VCaP (cell line): ENCODE measurements around the gene EVC.

ENCODE experiments used
- H3K27ac ChIP-seq: fragments of 450-650 bp; 2 replicates; pipeline ENCODE4 v1.5.1; 2017
- TF ChIP-seq, protein P1 (sequence below): fragments of 450-650 bp; conservative IDR thresholded peaks from 2 replicates; pipeline ENCODE4 v1.5.1; 2017; ENCODE audit warnings: mild to moderate bottlenecking, moderate library complexity

The EVC gene

DNA sequence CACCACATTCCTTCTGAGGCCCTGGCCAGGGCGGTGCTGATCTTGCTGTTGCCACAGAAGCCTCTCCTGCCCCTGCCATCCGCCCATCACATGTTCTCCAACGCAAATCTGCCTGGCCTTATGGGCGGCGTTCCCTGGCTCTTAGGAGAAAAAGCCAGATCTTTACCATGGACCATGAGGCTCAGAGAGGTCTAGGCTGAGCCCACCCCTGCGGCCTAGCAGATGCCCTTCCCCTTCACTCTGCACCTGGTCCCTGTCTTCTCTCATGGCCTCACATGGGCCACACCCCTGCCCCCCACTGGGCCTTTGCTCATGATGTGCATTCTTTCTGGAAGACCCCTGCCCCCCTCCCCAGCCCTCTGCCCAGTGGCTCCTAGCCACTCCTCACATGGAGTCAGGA, 103.4 kb downstream of the EVC start:
- TF ChIP-seq, protein P1, sequence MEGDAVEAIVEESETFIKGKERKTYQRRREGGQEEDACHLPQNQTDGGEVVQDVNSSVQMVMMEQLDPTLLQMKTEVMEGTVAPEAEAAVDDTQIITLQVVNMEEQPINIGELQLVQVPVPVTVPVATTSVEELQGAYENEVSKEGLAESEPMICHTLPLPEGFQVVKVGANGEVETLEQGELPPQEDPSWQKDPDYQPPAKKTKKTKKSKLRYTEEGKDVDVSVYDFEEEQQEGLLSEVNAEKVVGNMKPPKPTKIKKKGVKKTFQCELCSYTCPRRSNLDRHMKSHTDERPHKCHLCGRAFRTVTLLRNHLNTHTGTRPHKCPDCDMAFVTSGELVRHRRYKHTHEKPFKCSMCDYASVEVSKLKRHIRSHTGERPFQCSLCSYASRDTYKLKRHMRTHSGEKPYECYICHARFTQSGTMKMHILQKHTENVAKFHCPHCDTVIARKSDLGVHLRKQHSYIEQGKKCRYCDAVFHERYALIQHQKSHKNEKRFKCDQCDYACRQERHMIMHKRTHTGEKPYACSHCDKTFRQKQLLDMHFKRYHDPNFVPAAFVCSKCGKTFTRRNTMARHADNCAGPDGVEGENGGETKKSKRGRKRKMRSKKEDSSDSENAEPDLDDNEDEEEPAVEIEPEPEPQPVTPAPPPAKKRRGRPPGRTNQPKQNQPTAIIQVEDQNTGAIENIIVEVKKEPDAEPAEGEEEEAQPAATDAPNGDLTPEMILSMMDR, result no peak

DNA sequence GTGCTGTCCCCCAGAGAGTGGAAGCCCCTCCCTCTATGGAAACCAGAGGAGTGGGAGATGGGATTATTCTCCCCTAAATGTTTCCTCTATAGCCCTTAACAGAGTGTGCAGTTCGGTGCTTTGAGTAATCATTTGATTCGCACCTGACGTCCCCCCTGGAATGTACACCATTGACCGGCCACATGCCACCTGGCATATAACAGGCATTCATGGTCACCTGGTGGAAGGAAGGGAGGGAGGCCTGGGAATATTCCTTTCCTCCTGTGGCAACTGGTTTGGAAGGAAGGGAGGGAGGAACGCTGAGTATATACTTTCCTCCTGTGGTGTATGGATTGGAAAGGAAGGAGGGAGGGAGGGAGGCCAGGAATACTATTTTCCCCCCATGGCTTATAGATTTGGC, 104.6 kb downstream of the EVC start:
- H3K27ac ChIP-seq, result no peak overlapping the region
- TF ChIP-seq, protein P1, result no peak

More for the DNA sequence above, 103.4 kb downstream of the EVC start:
- no peak overlapping the region for H3K27ac ChIP-seq

DNA sequence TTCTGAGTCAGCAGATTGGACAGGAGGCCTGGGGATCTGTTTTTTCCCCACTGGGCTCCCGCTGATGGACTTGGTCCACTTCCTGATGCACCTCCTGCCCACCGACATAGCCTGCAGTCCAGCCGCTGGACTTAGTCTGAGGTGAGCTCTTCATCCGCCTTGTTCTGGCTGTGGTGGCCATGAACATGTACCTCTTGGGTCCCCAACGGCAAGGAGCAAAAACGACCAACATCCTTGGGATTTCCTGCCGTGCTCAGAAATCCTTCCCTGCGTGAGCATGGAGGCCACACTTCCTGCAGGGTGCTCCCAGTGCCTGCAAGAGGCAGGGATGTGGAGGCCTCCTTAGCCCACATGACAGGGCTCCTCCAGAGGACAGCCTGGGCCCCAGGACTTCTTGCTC, 105.1 kb downstream of the EVC start:
- TF ChIP-seq, protein P1, result no peak
- H3K27ac ChIP-seq, result no peak overlapping the region

DNA sequence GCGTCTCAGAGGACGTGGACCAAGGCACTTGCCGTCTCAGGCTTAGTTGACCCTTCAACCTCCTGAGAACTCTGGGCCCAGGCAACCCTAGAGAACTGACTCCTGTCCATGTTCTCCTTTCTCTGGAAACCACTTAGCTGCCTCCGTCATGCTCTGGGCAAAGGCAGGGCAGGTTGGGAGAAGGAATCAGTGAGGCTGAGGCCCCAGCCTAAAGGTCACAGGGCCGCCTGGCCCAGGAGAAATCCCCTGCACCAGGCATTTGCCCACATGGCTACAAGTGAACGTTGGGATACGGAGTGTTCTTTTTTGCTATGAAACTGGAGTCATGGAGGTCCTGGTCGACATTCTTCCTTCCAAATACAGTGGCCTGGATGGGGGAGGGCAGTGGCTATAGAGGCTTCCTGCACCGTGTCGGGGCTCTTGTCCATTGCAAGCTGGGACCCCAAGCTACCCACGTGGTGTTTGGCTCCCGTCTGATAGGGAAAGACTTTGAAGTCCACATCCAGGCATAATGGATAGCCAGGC, 105.9 kb downstream of the EVC start:
- TF ChIP-seq, protein P1, result no peak
- no peak overlapping the region for H3K27ac ChIP-seq

DNA sequence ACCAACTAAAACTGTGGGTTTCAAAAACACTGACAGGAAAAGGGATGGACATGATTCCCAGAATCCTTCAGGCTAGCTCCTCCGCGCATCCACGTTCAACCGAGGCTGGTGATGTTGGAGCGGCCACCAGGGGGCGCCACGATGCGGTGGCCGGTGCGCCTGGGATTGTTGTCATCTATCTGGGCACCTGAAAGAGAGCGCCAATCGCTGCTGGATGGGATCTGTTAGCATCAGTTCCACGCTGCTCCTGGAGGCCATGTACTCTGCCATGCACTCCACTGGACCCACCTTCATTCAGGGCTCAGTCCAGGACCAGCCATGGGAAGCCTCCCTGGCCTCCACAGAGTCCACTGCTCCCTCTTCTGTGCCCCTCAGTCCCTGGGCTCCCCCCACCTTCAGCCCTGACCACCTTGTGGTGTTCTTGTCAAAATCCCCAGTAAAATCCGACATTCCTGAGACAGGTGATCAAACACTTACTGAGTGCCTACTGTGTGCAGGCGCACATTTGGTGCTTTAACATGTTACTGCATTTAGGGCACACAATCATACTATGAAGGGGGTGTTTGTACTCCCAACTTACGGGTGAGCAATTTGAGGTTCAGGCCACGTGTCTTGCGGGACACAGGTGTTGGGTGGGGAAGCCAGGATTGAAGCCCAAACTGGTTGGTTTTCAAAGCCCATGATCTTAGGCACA, 110.8 kb downstream of the EVC start:
- no peak overlapping the region for H3K27ac ChIP-seq
- TF ChIP-seq, protein P1, result peak; percentile 62

DNA sequence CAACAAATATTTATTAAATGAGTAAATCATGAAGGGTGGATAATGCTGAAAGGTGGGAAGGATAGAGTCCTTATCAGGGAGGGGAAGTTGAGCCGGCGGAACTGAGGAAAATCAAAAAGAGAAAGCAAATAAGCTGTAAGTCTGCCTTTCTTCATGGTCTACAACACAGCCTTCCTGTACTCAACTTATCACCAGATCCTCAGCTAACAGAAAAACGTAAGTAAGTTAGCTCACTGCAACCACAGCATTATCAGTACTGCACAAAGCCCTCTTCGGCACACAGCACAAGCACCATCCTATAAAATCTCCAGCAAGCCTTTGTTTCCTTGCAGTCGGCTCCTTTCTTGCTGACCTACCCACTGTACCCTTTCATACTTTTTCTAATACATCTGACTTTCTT, 111.6 kb downstream of the EVC start:
- TF ChIP-seq, protein P1, result no peak
- H3K27ac ChIP-seq, result no peak overlapping the region

DNA sequence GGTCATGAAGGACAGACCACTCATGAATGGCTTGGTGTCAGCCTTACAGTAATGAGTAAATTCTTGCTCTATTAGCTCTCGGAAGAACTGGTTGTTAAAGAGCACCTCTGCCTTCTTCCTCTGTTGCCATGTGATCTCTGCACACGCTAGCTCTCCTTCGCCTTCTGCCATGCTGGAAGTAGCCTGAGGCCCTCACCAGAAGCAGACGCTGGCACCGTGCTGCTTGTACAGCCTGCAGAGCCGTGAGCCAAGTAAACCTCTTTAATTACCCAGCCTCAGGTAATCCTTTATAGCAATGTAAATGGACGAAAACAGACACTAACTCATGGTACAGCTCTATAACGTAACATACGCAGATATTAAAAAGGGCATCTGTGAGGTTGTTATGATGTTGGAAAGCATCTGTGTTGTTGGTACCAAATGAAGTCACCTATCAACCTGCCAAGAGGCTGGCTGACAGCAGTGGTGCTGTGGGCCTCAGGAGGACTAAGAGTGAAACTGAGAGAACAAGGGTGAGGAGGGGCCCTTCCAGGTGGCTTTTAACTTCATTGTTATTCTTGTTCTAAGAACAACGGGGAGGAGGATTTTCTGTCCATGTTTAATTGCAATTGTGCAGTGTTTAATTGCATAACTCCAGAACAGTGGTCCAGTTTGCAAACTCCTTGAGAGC, 112.7 kb downstream of the EVC start:
- TF ChIP-seq, protein P1, result no peak
- H3K27ac ChIP-seq, result no peak overlapping the region
